Natural killer cell (primary cell): ENCODE results near the gene WFDC1. TPM values are rescaled to one million over a fixed set of nuclear protein-coding genes. Genes with fewer than 3 reads are reported as not detected.

Experiments
- ATAC-seq, 3 donors: fragments of 150-1000 bp in 2 of 3; fragments of 200-7000 bp in 1 of 3; cut with Tn5 transposase; 1 replicate in 1 of 3; 2 replicates in 2 of 3; pipeline ENCODE4 v1.10.0; 2021; ENCODE audit warnings: mild to moderate bottlenecking in 2 of 3, moderate library complexity in 2 of 3
- DNase-seq, 2 donors: peaks; one replicate each; pipeline versions ENCODE4 v3.0.0 to v3.0.0-alpha.2; 2013 to 2021; ENCODE audit warnings: mixed read lengths in 1 of 2
- H3K27ac ChIP-seq: one replicate; pipeline ENCODE4 v1.5.1; 2013; ENCODE audit warnings: mild to moderate bottlenecking, low read length
- H3K27me3 ChIP-seq: one replicate; pipeline ENCODE4 v1.6.1; 2013; ENCODE audit warnings: low read length; ENCODE audit not compliant: control insufficient read depth, insufficient read depth
- H3K36me3 ChIP-seq: one replicate; pipeline ENCODE4 v1.6.1; 2013; ENCODE audit warnings: low read length; ENCODE audit not compliant: control insufficient read depth, insufficient read depth
- H3K4me1 ChIP-seq: one replicate; pipeline ENCODE4 v1.6.1; 2013; ENCODE audit warnings: low read length; ENCODE audit not compliant: control insufficient read depth, insufficient read depth
- H3K4me3 ChIP-seq: one replicate; pipeline ENCODE4 v1.5.1; 2013; ENCODE audit warnings: low read length
- H3K9me3 ChIP-seq: one replicate; pipeline ENCODE4 v1.6.1; 2013; ENCODE audit warnings: low read length; ENCODE audit not compliant: control insufficient read depth, insufficient read depth
- H3K27ac Mint-ChIP-seq, 2 donors: one replicate each; pipeline ENCODE4 v1.8.0; 2022; ENCODE audit warnings: mild to moderate bottlenecking in 2 of 2, mixed read lengths in 2 of 2, moderate library complexity in 1 of 2
- H3K27me3 Mint-ChIP-seq, 2 donors: one replicate each; pipeline ENCODE4 v1.8.0; 2022; ENCODE audit warnings: low read depth in 2 of 2, mixed read lengths in 2 of 2
- H3K36me3 Mint-ChIP-seq: one replicate; pipeline ENCODE4 v1.8.0; 2022; ENCODE audit warnings: mixed read lengths
- H3K4me1 Mint-ChIP-seq, 2 donors: one replicate each; pipeline ENCODE4 v1.8.0; 2022; ENCODE audit warnings: mixed read lengths in 2 of 2
- H3K4me3 Mint-ChIP-seq: one replicate; pipeline ENCODE4 v1.8.0; 2022; ENCODE audit warnings: mild to moderate bottlenecking, moderate library complexity, mixed read lengths
- H3K9me3 Mint-ChIP-seq, 2 donors: one replicate each; pipeline ENCODE4 v1.8.0; 2022; ENCODE audit warnings: mixed read lengths in 2 of 2
- WGBS: methylation state at CpG from one replicate; pipeline ENCODE4 v1.1.7; 2013; ENCODE audit warnings: missing lambda C conversion rate; ENCODE audit not compliant: insufficient coverage; 5-methylcytosine and 5-hydroxymethylcytosine counted together
- intact Hi-C: fragments of 100-400 bp; cut with micrococcal nuclease; formaldehyde crosslinking; loops from one replicate; pipeline ENCODE4 v1.14.2; 2022
- total RNA-seq, 4 donors: library from RNA; stranded (reverse); fragments of 120-200 nt in 1 of 4; gene quantifications; one replicate each; pipeline versions ENCODE4 v1.2.3 to v1.2.4, GENCODE V29; 2013 to 2022
- TF ChIP-seq, protein P1 (sequence below): fragments of 200-600 bp; IDR thresholded peaks from one replicate; pipeline ENCODE4 v1.8.0; 2022; ENCODE audit warnings: antibody characterized with exemption

The WFDC1 gene
- total RNA-seq, 3 donors from 2014 or later (not counting 1 experiment from before 2014, with no cell fraction given), result not detected

DNA sequence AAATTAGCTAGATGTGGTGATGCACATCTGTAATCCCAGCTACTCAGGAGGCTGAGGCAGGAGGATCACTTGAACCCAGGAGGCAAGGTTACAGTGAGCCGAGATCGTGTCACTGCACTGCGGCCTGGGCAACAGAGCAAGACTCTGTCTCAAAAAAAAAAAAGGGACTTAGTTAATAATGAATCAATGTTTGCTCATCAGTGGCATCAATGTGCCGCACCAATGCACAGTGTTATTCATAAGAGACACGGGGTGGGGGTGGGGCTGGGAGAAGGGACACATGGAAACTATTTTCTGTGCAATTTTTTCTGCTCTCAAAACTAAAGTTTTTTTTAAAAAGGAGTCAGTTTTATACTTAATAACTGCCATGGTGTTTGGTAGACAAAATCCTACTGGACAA, 66.9 kb downstream of the WFDC1 start:
- WGBS, result 97% methylated on average over 5 of the region's 5 CpGs
- intact Hi-C loops, result no loop called here
- no peak overlapping the region for H3K27ac Mint-ChIP-seq
- no peaks in the 10 kb centered on the region for H3K9me3 ChIP-seq
- TF ChIP-seq, protein P1, sequence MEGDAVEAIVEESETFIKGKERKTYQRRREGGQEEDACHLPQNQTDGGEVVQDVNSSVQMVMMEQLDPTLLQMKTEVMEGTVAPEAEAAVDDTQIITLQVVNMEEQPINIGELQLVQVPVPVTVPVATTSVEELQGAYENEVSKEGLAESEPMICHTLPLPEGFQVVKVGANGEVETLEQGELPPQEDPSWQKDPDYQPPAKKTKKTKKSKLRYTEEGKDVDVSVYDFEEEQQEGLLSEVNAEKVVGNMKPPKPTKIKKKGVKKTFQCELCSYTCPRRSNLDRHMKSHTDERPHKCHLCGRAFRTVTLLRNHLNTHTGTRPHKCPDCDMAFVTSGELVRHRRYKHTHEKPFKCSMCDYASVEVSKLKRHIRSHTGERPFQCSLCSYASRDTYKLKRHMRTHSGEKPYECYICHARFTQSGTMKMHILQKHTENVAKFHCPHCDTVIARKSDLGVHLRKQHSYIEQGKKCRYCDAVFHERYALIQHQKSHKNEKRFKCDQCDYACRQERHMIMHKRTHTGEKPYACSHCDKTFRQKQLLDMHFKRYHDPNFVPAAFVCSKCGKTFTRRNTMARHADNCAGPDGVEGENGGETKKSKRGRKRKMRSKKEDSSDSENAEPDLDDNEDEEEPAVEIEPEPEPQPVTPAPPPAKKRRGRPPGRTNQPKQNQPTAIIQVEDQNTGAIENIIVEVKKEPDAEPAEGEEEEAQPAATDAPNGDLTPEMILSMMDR, result no peak
- no peak overlapping the region for H3K4me3 ChIP-seq
- H3K27ac ChIP-seq, result no peak overlapping the region
- H3K4me1 ChIP-seq, result peaks cover 2% of the 10 kb centered on the region
- H3K36me3 Mint-ChIP-seq, result no peaks in the 10 kb centered on the region
- H3K4me3 Mint-ChIP-seq, result no peak overlapping the region
- H3K36me3 ChIP-seq, result no peaks in the 10 kb centered on the region
- no peaks in the 10 kb centered on the region for H3K9me3 Mint-ChIP-seq
- H3K4me1 Mint-ChIP-seq, result peaks cover 0 to 7% of the 10 kb centered on the region in 2 donors
- H3K27me3 ChIP-seq, result no peaks in the 10 kb centered on the region
- H3K27me3 Mint-ChIP-seq, result peaks cover 2 to 8% of the 10 kb centered on the region in 2 donors
- DNase-seq (no peak), ATAC-seq (no peak)

- no peaks in the 10 kb centered on the region for H3K36me3 Mint-ChIP-seq
- TF ChIP-seq, protein P1, result no peak
- no peak overlapping the region for H3K4me3 Mint-ChIP-seq
- no peaks in the 10 kb centered on the region for H3K9me3 Mint-ChIP-seq
- H3K36me3 ChIP-seq, result no peaks in the 10 kb centered on the region
- ATAC-seq (no peak), DNase-seq (no peak)
- 78% methylated on average over 13 of the region's 13 CpGs for WGBS
- no peaks in the 10 kb centered on the region for H3K27me3 ChIP-seq
- H3K4me1 ChIP-seq, result no peaks in the 10 kb centered on the region
- peaks cover 12 to 18% of the 10 kb centered on the region in 2 donors for H3K27me3 Mint-ChIP-seq
- intact Hi-C loops, result no loop called here
- no peaks in the 10 kb centered on the region for H3K9me3 ChIP-seq
- H3K4me1 Mint-ChIP-seq, result peaks cover 0 to 7% of the 10 kb centered on the region in 2 donors
- H3K27ac ChIP-seq, result no peak overlapping the region
- no peak overlapping the region for H3K27ac Mint-ChIP-seq
- H3K4me3 ChIP-seq, result no peak overlapping the region
These were observed 67.8 kb downstream of the WFDC1 start for GRCh38 chr16:84362471-84362941.

DNA sequence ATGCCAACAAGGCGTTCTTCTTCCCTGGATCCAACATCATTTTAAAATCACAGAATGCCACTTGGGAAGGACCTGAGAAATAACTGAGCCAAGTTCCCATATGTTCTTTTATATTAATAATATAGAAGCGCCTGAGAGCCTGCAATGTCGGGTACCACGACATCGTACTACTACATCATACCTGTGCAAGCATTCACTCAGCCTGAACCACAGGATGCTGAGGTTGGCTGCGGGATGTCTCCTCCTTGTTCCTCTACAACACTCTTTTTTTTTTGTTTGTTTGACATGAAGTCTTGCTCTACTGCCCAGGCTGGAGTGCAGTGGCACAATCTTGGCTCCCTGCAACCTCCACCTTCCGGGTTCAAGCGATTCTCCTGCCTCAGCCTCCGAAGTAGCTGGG, 71.5 kb downstream of the WFDC1 start:
- Mint-ChIP-seq H3K27me3 (peaks cover 26 to 39% of the 10 kb centered on the region in 2 donors), H3K9me3 (no peaks in the 10 kb centered on the region), H3K27ac (no peak overlapping the region), H3K36me3 (no peaks in the 10 kb centered on the region), H3K4me3 (no peak overlapping the region), H3K4me1 (no peaks in the 10 kb centered on the region)
- Histone ChIP-seq H3K9me3 (no peaks in the 10 kb centered on the region), H3K36me3 (no peaks in the 10 kb centered on the region), H3K4me1 (no peaks in the 10 kb centered on the region), H3K4me3 (no peak overlapping the region), H3K27me3 (peaks cover 8% of the 10 kb centered on the region), H3K27ac (no peak overlapping the region)
- WGBS, result 86% methylated on average over 8 of the region's 9 CpGs
- DNase-seq (no peak), ATAC-seq (no peak)
- TF ChIP-seq, protein P1, result no peak
- intact Hi-C loops, result no loop called here

DNA sequence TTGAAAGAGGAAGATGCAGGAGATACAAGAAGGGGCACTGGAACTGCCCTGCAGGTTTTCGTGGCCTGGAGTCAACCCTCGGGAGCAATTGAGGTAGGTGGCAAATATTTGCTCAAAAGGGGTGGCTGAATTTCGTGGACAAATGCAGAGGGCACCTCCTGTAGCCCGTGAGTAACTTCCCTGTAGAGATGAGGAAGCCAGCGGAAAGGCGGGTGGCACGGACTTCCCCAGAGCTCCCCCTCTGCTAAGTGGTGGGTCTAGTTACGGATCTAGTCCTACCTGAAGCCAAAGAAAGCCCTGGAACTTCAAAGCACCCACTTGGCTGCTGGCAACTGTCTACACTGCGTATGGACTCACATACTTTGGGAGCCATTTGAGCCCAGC, 72.6 kb downstream of the WFDC1 start:
- ATAC-seq (peak in 1 of 3 donors; percentile 59), DNase-seq (no peak)
- Mint-ChIP-seq H3K27ac (no peak overlapping the region), H3K27me3 (peaks cover 26 to 39% of the 10 kb centered on the region in 2 donors), H3K9me3 (no peaks in the 10 kb centered on the region), H3K36me3 (no peaks in the 10 kb centered on the region), H3K4me3 (no peak overlapping the region), H3K4me1 (no peaks in the 10 kb centered on the region)
- 21% methylated on average over 9 of the region's 9 CpGs for WGBS
- no peaks in the 10 kb centered on the region for H3K4me1 ChIP-seq
- no peaks in the 10 kb centered on the region for H3K9me3 ChIP-seq
- H3K27ac ChIP-seq, result no peak overlapping the region
- intact Hi-C loops, result no loop called here
- no peak overlapping the region for H3K4me3 ChIP-seq
- no peaks in the 10 kb centered on the region for H3K36me3 ChIP-seq
- peaks cover 8% of the 10 kb centered on the region for H3K27me3 ChIP-seq
- TF ChIP-seq, protein P1, result no peak
